ENCODE measurements around the gene XIRP2. TPM values are rescaled to one million over a fixed set of nuclear protein-coding genes. Genes with fewer than 3 reads are reported as not detected.
"Not testable (repeated sequence)": the region's sequence is repeated elsewhere in the genome, so short reads cannot be mapped to it uniquely, and the experiment has no call there.

The XIRP2 gene
- total RNA-seq, 1 donor from 2014 or later, result 0.14 TPM

DNA sequence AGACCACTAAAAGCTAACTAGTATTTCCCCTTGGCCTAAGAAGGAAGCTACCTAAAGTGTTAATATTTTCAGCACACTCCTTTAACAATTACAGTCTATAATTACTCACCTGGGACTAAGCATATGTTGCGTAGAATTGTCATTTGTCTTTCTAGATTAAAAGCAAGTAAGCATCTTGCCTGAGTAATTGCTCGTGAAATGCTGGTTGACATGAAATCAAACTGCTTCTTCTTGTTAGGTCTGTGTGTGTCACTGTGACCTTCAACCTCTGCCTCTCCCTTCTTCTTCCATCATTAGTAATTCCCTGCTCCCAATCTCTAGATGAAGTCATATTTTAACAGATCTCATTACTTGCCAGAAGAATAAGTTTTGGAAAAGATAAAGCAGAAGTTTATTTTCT, 212.2 kb downstream of the XIRP2 start:
- no peak for TF ChIP-seq CTCF (IDR thresholded peaks at IDR 0.05)
- intact Hi-C loops (cut with DNase I), result no loop called here
- Histone ChIP-seq H3K27ac (no peak overlapping the region), H3K9me3 (no peaks in the 10 kb centered on the region), H3K4me3 (no peak overlapping the region), H3K36me3 (no peaks in the 10 kb centered on the region), H3K4me1 (no peaks in the 10 kb centered on the region), H3K27me3 (no peaks in the 10 kb centered on the region)
- no peak for DNase-seq
- no peak for ATAC-seq

GRCh38 chr2:167103028-167103756, 214.9 kb downstream of the XIRP2 start:
- Histone ChIP-seq H3K27ac (no peak overlapping the region), H3K9me3 (no peaks in the 10 kb centered on the region), H3K27me3 (no peaks in the 10 kb centered on the region), H3K4me3 (no peak overlapping the region), H3K4me1 (no peaks in the 10 kb centered on the region), H3K36me3 (no peaks in the 10 kb centered on the region)
- DNase-seq (no peak), ATAC-seq (no peak)
- intact Hi-C loops (cut with DNase I), result no loop called here
- TF ChIP-seq CTCF (IDR thresholded peaks at IDR 0.05), result no peak

DNA sequence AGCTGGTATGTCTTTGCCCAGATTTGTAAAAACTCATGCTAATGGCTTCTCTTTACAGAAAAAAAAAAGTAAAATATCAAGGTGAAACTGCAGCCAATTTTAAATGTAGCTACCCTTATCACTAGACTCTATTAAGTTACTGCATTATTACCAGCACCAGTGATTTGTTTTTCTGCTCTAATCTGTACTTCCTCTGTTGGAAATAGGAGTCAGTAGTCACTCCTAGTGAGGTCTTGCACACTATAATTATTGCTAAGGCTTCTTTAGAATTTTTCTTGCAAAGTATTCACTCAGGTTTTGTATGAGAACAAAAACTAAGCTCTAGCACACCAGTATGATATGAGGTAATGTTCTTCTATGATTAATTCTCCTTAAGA, 215.5 kb downstream of the XIRP2 start:
- Histone ChIP-seq H3K4me3 (no peak overlapping the region), H3K4me1 (no peaks in the 10 kb centered on the region), H3K36me3 (no peaks in the 10 kb centered on the region), H3K27me3 (no peaks in the 10 kb centered on the region), H3K9me3 (no peaks in the 10 kb centered on the region), H3K27ac (no peak overlapping the region)
- ATAC-seq, result no peak
- TF ChIP-seq CTCF (IDR thresholded peaks at IDR 0.05), result no peak
- intact Hi-C loops (cut with DNase I), result no loop called here
- no peak for DNase-seq

GRCh38 chr2:167104691-167105090, 216.4 kb downstream of the XIRP2 start:
- ATAC-seq (no peak), DNase-seq (no peak)
- Histone ChIP-seq H3K4me1 (no peaks in the 10 kb centered on the region), H3K4me3 (no peak overlapping the region), H3K27me3 (no peaks in the 10 kb centered on the region), H3K9me3 (no peaks in the 10 kb centered on the region), H3K27ac (no peak overlapping the region), H3K36me3 (no peaks in the 10 kb centered on the region)
- intact Hi-C loops (cut with DNase I), result no loop called here
- no peak for TF ChIP-seq CTCF (IDR thresholded peaks at IDR 0.05)

DNA sequence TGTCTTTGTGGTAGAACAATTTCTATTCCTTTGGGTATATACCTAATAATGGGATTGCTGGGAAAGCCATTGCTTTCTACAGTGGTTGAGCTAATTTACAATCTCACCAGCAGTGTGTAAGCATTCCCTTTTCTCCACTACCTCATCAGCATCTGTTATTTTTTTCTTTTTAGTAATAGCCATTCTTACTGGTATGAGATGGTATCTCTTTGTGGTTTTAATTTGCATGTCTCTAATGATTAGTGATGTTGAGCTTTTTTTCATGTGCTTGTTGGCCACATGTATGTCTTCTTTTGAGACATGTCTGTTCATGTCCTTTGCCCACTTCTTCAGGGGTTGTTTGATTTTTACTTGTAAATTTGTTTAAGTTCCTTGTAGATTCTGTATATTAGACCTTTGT, 221.4 kb downstream of the XIRP2 start:
- intact Hi-C loops (cut with DNase I); H3K4me1 ChIP-seq; H3K27ac ChIP-seq; H3K36me3 ChIP-seq; ATAC-seq; H3K9me3 ChIP-seq; DNase-seq; H3K4me3 ChIP-seq; H3K27me3 ChIP-seq: not testable (repeated sequence)

- H3K4me1 ChIP-seq, result no peaks in the 10 kb centered on the region
- H3K27ac ChIP-seq, result no peak overlapping the region
- ATAC-seq (no peak), DNase-seq (no peak)
- no peaks in the 10 kb centered on the region for H3K27me3 ChIP-seq
- no peaks in the 10 kb centered on the region for H3K36me3 ChIP-seq
- intact Hi-C loops (cut with DNase I), result no loop called here
- no peak overlapping the region for H3K4me3 ChIP-seq
- no peak for TF ChIP-seq CTCF (IDR thresholded peaks at IDR 0.05)
- no peaks in the 10 kb centered on the region for H3K9me3 ChIP-seq
Observed at GRCh38 chr2:167110345-167110744, 222.1 kb downstream of the XIRP2 start.

Data from upper lobe of right lung (tissue), 1 donor.